H54 (cell line): ENCODE measurements around the gene ARF3.

Source experiments
- DNase-seq: peaks from one replicate; pipeline ENCODE4 v3.0.0; 2011; ENCODE audit warnings: low spot score, mixed read lengths; ENCODE audit not compliant: insufficient read length
- FAIRE-seq: peaks from 3 replicates; lab custom pipeline; 2011; peaks lifted over from hg19 to GRCh38; lab: Jason Lieb, UNC
- POLR2A ChIP-seq: IDR thresholded peaks from 2 replicates; pipeline ENCODE4 v1.6.1; 2011; ENCODE audit warnings: low read depth, mild to moderate bottlenecking, low read length

ARF3 gene

DNA sequence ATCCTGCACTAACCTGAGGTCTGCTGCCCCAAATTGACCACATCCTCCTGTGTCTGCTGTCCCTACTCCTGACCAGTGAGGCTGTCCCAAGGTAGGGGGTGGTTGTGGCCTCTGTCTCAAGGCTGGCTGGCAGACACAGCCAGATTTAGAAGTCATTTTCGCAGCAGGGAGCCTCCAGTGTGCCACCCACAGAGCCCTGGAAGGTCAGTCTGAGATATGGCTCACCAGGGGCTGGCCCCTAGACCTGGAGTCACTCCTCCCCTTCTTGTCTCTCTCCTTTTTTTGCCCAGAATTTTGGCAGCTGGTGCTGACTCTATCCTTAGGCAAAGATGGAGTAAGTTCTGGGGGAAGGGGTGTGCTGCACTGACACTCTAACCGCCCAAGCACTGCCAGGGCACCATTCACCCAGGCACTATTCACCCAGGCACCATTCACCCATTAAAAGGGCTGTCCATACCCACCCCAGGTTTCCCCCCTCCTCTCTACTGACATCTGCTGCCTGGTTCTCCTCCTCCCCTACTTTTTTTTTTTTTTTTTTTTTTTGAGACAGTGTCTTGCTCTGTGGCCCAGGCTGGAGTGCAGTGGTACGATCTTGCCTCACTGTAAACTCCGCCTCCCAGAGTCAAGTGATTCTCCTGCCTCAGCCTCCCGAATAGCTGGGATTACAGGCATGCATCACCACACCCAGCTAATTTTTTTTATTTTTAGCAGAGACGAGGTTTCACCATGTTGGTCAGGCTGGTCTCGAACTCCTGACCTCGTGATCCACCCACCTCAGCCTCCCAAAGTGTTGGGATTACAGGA, 34.2 kb upstream of the ARF3 start:
- FAIRE-seq (no peak), DNase-seq (no peak)
- no peak for TF ChIP-seq POLR2A

DNA sequence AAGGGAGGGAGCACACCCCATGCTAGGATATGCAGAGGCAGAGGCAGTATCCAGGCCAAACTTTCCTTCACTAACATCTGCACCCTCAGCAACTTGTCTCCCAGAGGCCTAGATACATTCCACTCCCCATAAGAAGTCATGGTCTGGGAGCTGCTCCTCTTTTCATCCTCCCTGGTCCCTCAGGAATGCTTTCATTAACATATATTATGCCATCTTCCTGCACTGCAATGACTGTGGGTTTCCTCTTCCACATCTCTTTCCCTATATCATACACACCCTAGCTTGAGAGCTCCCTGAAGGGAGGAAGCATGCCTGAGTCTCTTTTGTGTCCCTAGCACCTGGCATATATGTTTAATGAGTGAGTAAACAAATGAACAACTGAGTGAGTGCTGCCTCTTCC, 33.3 kb upstream of the ARF3 start:
- no peak for TF ChIP-seq POLR2A
- DNase-seq (no peak), FAIRE-seq (no peak)

DNA sequence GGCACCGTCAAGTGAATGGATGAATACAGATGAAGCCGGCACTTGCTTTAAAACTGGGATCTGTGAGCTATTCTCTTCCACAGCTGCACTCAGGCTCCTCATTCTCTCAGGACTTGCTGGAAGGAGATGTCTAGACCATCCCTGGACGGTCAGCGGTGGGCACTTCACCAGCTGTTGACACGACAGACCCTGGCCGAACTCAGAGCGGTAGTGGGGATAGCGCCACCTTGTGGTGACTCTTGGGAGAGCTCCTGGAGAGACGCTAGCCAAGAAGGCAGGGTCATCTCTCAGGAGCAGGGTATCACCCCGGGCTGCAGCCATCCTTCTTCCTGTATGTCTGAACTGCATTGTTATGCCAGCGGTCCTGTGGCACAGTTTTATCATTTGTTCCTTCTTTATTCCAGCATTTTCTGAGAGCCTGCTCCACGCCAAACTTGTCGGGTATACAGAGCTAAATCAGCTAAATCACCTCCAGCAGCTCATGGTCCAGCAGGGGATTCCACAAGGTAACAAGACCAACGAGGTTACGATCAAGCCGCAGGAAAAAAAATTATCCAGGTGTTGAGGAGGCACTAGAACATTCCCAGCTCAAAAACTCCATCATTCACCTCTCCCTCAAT, 30.9 kb upstream of the ARF3 start:
- TF ChIP-seq POLR2A: no peak
- DNase-seq (peak; percentile 80), FAIRE-seq (no peak)

DNA sequence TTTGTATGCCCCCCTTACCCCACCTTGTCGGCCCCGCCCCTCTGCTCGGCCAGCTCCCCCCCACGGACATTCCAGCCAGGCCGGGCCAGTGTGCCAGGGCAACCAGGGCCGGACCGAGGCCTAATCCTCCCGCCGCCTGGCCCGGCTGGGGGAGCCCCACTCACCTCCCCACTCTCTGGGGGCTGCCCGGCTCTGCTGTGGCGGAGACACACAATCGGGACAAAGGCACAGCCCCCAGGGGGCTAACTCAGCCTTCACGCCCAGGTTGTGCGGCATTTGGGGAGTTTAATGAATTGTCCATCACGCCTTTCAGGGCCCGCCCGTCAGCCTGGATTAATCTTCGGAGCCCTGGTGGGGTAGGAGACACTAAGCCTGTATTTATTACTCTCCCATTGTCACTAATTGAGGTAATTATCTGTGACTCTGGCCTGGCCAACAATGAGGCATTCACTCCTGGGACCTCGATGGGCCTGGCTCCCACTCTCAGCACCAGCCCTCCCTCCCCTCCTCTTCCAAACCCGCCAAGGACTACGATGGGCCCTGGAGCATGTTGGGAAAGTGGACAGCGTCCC, 29.5 kb upstream of the ARF3 start:
- FAIRE-seq (no peak), DNase-seq (no peak)
- no peak for TF ChIP-seq POLR2A

DNA sequence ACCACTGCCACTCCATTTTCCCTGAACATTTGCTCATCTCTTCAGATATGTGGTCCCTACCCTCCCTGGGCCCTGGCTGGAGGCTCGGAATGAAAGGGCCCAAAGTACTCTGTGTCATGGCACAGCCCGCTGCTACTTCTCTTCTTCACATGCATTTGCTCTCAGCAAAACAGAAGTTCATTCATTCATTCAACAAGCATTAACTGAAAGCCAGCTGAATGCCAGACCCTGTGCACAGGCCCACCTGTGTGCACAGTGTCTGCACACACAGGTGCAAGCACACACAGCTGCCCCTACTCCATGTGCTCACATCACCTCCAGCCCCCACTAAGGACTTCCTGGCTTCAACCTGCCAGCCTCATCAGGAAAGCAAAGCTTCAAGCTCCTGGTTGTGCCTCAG, 28.6 kb upstream of the ARF3 start:
- no peak for FAIRE-seq
- TF ChIP-seq POLR2A: no peak
- DNase-seq: no peak

DNA sequence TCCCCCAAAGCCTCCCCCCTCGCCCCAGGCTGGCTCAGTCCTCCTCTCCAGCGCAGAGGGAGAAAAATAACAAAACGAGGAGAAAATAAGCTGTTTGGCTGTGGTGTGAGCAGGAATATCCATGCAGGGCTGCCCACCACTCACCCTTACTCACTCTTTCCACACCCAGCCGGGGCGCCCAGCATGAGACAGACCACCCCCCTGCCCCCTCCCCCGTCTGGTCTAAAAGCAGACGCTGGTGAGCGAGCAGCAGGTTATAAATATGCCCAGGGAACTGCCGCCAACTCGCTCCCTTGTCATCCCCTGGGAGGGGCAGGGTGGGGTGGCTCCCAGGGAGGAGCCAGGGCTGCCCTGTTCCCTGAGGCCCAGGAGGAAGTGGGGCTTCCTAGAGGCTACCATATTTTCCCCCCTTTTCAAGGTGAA, 28.2 kb upstream of the ARF3 start:
- FAIRE-seq (no peak), DNase-seq (no peak)

DNA sequence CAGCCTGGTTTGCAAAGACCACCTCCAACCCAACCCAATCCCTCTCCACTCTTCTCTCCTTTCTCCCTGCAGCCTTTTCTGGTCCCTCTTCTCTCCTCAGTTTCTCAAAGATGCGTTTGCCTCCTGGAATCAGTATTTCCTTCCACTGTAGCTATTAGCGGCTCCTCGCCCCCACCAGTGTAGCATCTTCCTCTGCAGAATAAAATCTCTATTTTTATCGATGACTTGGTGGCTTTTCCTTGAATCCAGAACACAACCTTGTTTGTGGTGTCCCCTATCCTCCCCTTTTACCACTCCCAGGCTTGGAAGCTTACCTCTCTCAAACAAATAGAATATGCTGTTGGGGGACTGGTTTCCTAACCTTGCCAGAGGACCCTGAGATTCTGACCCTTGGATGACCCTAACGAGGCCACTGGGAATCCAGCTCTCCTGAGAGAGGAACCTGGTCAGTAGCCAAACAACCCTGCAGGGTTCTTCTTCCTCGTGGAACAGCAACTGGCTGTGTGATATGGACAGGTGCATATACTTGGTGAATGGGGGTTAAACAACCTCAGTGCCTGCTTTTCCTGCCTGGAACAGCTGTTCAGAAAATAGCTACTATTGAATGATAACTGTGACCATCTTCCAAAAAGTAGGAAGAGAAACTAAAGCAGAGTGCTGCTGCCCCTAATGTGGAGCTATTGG, 25.3 kb upstream of the ARF3 start:
- no peak for DNase-seq
- TF ChIP-seq POLR2A: no peak
- FAIRE-seq: no peak

More for the DNA sequence above, 28.2 kb upstream of the ARF3 start:
- no peak for TF ChIP-seq POLR2A

DNA sequence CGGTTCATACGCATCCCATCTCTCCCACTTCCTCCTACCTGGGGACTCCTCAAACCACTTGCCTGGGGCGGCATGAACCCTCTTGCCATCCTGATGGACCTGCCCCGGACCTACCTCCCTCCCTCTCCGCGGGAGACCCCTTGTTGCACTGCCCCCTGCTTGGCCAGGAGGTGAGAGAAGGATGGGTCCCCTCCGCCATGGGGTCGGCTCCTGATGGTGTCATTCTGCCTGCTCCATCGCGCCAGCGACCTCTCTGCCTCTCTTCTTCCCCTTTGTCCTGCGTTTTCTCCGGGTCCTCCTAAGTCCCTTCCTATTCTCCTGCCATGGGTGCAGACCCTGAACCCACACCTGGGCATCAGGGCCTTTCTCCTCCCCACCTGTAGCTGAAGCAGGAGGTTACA, 24.5 kb upstream of the ARF3 start:
- TF ChIP-seq POLR2A: no peak
- FAIRE-seq: no peak
- no peak for DNase-seq

DNA sequence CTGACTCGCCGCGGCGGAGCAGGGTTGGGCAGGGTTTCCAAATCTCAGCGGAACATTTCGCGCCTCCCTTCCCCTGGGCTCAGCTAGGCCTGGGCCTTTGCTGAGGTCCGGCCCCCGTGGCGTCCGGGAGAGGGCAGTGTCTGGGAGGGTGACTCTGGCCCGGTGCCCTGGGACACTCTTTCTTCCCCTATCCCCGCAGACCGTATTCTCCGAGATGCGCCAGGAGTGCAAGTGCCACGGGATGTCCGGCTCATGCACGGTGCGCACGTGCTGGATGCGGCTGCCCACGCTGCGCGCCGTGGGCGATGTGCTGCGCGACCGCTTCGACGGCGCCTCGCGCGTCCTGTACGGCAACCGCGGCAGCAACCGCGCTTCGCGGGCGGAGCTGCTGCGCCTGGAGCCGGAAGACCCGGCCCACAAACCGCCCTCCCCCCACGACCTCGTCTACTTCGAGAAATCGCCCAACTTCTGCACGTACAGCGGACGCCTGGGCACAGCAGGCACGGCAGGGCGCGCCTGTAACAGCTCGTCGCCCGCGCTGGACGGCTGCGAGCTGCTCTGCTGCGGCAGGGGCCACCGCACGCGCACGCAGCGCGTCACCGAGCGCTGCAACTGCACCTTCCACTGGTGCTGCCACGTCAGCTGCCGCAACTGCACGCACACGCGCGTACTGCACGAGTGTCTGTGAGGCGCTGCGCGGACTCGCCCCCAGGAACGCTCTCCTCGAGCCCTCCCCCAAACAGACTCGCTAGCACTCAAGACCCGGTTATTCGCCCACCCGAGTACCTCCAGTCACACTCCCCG, 23.9 kb upstream of the ARF3 start:
- FAIRE-seq: no peak
- no peak for DNase-seq
- no peak for TF ChIP-seq POLR2A

DNA sequence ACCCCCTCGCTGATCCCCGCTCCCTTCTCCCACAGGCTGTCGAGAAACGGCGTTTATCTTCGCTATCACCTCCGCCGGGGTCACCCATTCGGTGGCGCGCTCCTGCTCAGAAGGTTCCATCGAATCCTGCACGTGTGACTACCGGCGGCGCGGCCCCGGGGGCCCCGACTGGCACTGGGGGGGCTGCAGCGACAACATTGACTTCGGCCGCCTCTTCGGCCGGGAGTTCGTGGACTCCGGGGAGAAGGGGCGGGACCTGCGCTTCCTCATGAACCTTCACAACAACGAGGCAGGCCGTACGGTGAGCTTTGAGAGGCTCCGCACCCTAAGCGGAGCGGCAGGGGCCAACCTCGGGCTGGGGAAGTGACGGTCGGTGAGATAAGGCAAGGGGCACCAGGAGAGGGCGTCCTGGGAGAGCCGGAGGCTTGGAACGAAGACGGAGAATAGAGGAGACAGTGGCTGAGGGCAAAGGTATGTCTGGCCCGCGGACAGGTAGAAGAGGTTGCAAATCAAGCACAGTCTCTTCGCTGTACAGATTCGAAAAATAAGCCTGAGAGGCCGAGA, 23.2 kb upstream of the ARF3 start:
- no peak for TF ChIP-seq POLR2A
- no peak for DNase-seq
- no peak for FAIRE-seq

DNA sequence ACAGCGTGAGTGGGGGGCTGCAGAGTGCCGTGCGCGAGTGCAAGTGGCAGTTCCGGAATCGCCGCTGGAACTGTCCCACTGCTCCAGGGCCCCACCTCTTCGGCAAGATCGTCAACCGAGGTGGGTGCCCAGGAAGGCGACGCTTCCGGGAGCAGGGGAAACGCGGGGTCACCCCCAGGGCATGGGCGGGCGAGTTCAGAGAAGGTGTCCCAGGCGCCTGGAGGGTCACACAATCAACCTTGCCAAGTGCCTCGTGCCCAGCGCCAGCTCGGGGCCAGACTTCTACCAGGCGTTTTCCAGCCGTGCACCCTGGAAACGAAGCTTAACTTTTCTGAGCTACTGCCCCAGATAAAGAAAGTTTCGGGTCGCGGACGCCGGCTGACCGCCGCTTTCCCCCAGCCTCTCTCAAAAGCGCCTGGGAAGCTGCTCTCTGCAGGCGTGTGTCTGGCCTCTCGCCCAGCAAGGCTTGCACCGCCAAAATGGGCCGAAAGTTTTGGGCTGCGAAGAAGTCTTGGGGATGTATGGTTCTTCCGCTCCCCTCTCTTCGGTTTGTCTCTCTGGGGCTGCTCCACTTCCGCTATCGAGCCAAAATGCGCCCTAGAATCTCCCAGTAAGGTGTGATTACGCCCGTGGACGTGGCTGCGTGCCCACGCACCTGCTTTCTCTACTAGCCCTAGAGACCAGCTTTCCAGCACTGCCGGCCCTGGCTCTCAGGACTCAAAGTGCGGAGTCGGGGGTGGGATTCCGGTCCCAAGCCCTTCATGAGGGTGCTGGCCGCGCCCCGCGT, 22.5 kb upstream of the ARF3 start:
- DNase-seq (no peak), FAIRE-seq (no peak)
- no peak for TF ChIP-seq POLR2A
